Testis (tissue), 3 donors: Measurements from ENCODE around the gene PPP1R27. TPM values are rescaled to one million over a fixed set of nuclear protein-coding genes. Genes with fewer than 3 reads are reported as not detected.

ENCODE experiments used
- DNase-seq: peaks from one replicate; pipeline ENCODE4 v3.0.0-alpha.2; 2019
- H3K27ac ChIP-seq, 2 donors: fragments of 200-600 bp; sonication (generic); one replicate each; pipeline ENCODE4 v1.5.1; 2019
- H3K27me3 ChIP-seq: fragments of 200-600 bp; sonication (generic); one replicate; pipeline ENCODE4 v1.5.1; 2019
- H3K36me3 ChIP-seq: fragments of 200-600 bp; sonication (generic); one replicate; pipeline ENCODE4 v1.5.1; 2017; ENCODE audit warnings: low read depth; ENCODE audit errors: missing control alignments
- H3K4me1 ChIP-seq: fragments of 200-600 bp; sonication (generic); one replicate; pipeline ENCODE4 v1.5.1; 2019
- H3K4me3 ChIP-seq, 2 donors: fragments of 200-600 bp; sonication (generic); one replicate each; pipeline ENCODE4 v1.5.1; 2017 to 2019
- H3K9me3 ChIP-seq: fragments of 200-600 bp; sonication (generic); one replicate; pipeline ENCODE4 v1.5.1; 2017
- POLR2A ChIP-seq: fragments of 450-650 bp; IDR thresholded peaks from one replicate; pipeline ENCODE4 v1.6.1; 2017; ENCODE audit warnings: antibody characterized with exemption, mild to moderate bottlenecking, moderate library complexity
- WGBS, 2 donors: methylation state at CpG; one replicate each; pipeline ENCODE4 v1.1.5; 2018; 5-methylcytosine and 5-hydroxymethylcytosine counted together
- intact Hi-C: fragments of 100-400 bp; cut with DNase I; formaldehyde crosslinking; loops from one replicate; pipeline ENCODE4 v1.15.1; 2023; ENCODE audit warnings: low total_unique reads
- polyA plus RNA-seq: library from polyadenylated mRNA; stranded (reverse); fragments of 350-450 nt; fragmentation: Illumina TruSeq; extraction: RNeasy Lipid Tissue Mini Kit (QIAGEN cat#74804); gene quantifications from one replicate; pipeline ENCODE4 v1.2.3, GENCODE V29; 2014; ENCODE audit warnings: low read depth, low replicate concordance; ENCODE audit not compliant: insufficient read depth
- total RNA-seq, 2 donors: library from RNA; depleted of rRNA; stranded (reverse); fragments of >200 nt; gene quantifications; one replicate each; pipeline ENCODE4 v1.2.3, GENCODE V29; 2016
- TF ChIP-seq, protein P1 (sequence below), 3 experiments: fragments of 450-650 bp in 2 of 3; fragments of 200-600 bp in 1 of 3; sonication (generic) in 1 of 3; IDR thresholded peaks; one replicate each; pipeline ENCODE4 v1.5.1; 2016 to 2019; ENCODE audit warnings: antibody characterized with exemption in 3 of 3, mild to moderate bottlenecking in 2 of 3, moderate library complexity in 1 of 3

The PPP1R27 gene
- total and polyA plus RNA-seq, 3 donors from 2014 or later = 1.6 to 7.5 (median 1.9) TPM

DNA sequence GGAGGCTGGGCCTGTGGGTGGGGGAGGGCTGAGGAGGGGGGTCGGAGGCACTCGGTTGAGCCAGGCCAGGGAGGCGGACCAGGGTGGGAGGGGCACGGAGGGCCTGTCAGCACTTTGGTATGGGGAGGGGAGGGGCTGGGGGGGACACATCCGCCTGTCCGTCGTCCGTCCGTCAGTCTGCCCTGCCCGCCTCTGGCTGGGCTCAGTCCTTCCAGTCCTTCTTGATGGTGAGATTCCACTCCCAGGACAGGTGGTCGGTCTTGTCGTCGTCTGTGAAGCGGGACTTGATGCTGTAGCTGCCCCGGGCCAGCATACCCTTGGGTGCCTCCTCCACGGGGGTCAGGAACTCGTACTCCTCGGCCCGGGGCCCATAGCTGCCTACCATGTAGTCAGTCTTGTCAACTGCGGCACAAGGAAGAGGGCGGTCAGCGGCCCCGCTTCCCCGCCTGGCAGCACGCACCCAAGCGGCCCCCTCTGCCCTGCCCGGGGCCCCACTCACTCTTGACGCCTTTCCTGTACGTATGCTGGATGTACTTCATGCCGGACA is 33.9 kb upstream of the PPP1R27 start:
- DNase-seq = no peak
- no peak for TF ChIP-seq POLR2A
- TF ChIP-seq, protein P1, sequence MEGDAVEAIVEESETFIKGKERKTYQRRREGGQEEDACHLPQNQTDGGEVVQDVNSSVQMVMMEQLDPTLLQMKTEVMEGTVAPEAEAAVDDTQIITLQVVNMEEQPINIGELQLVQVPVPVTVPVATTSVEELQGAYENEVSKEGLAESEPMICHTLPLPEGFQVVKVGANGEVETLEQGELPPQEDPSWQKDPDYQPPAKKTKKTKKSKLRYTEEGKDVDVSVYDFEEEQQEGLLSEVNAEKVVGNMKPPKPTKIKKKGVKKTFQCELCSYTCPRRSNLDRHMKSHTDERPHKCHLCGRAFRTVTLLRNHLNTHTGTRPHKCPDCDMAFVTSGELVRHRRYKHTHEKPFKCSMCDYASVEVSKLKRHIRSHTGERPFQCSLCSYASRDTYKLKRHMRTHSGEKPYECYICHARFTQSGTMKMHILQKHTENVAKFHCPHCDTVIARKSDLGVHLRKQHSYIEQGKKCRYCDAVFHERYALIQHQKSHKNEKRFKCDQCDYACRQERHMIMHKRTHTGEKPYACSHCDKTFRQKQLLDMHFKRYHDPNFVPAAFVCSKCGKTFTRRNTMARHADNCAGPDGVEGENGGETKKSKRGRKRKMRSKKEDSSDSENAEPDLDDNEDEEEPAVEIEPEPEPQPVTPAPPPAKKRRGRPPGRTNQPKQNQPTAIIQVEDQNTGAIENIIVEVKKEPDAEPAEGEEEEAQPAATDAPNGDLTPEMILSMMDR (IDR thresholded peaks at IDR 0.05) = no peak

DNA sequence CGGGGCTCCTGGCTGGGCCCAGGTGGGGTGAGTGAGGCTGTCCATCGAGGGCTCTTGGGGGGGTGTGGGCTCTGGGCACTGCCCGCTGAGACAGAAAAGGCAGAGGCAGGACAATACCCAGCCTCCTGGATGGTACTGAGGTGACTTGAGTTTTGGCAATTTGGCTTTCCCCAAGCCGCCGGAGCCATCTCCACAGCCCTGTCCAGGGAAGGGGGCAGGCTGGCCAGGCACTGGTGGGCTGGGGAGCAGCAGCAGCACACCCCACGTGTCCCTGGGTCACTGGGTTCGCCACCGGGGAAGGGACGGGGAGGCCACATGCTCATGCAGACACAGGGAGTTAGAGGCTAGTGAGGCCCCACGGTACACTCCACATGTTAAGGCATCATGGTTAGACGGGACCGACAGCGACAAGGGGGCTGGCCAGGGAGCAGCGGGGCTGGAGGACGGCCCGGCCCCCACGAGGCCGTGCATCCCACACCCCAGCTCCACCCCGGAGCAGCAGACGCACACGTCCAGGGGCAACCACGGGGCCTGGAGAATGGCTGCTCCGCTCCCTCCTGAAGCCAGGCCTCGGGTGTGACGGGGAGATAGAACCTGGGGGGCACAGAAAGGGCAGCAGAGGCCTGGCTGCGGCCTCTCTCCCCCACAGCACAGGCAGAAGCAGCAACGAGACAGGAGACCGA is 33.3 kb upstream of the PPP1R27 start:
- DNase-seq = no peak
- WGBS, 2 donors = 54 to 66% methylated on average over 13 to 28 of the region's 28 CpGs
- TF ChIP-seq POLR2A = no peak
- TF ChIP-seq, protein P1 (IDR thresholded peaks at IDR 0.05) = no peak
- no peaks in the 10 kb centered on the region for H3K9me3 ChIP-seq
- H3K4me1 ChIP-seq = peaks cover 51% of the 10 kb centered on the region
- H3K27ac ChIP-seq = peak overlapping the region; percentile 31 to 54
- intact Hi-C loops = no loop called here
- no peaks in the 10 kb centered on the region for H3K36me3 ChIP-seq
- no peaks in the 10 kb centered on the region for H3K27me3 ChIP-seq
- no peak overlapping the region for H3K4me3 ChIP-seq

More for the DNA sequence above, 33.9 kb upstream of the PPP1R27 start:
- H3K9me3 ChIP-seq = no peaks in the 10 kb centered on the region
- H3K4me3 ChIP-seq = no peak overlapping the region
- peaks cover 51% of the 10 kb centered on the region for H3K4me1 ChIP-seq
- no peaks in the 10 kb centered on the region for H3K36me3 ChIP-seq
- peak overlapping the region; percentile 31 to 99 for H3K27ac ChIP-seq
- 39 to 55% methylated on average over 13 to 30 of the region's 30 CpGs for WGBS, 2 donors
- intact Hi-C loops = no loop called here
- no peaks in the 10 kb centered on the region for H3K27me3 ChIP-seq

DNA sequence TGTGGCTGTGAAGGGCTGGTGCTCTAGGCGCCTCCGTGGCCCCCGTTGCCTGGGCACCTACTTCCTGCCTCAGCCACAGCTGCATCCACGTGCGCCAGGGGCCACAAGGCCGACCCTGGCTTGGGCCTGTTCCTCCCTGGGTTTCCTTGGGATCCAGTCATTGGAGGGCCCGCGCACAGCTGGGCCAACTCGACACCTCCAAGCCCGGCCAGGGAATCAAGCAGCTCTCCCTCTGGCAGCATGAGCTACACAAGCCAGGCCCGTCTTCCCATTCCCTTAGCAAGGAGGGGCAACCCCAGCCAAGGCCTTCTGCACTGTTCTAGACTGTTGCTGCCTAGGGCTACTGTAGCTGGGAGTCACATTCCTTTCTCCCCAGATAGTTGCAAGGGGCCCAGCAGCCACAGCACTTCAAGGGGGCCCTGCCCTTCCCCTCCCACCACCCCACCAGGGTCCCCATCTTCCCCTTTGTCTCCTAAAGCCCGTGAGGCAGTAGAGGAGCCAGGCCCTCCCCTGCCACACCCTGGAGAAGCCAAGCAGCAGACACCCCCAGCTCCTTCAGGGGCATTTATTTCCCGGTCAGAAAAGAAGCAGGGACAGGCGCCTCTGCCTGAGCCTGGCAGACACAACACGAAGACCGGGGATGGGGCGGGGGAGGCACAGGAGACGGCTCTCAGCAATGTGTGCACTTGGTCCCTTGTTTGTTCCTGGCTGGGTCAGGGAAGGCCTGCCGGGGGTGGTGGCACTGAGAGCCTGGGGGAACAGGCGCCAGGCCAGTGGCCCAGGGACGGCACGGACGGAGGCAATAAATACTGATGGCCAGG is 32.5 kb upstream of the PPP1R27 start:
- WGBS, 2 donors = 47 to 67% methylated on average over 12 to 23 of the region's 23 CpGs
- Histone ChIP-seq H3K36me3 (no peaks in the 10 kb centered on the region), H3K4me1 (peaks cover 51% of the 10 kb centered on the region), H3K9me3 (no peaks in the 10 kb centered on the region), H3K27me3 (no peaks in the 10 kb centered on the region), H3K4me3 (no peak overlapping the region), H3K27ac (peak overlapping the region in 1 of 2 donors; percentile 54)
- DNase-seq = peak; percentile 58
- intact Hi-C loops = no loop called here
- TF ChIP-seq POLR2A = no peak
- TF ChIP-seq, protein P1 (IDR thresholded peaks at IDR 0.05) = no peak

DNA sequence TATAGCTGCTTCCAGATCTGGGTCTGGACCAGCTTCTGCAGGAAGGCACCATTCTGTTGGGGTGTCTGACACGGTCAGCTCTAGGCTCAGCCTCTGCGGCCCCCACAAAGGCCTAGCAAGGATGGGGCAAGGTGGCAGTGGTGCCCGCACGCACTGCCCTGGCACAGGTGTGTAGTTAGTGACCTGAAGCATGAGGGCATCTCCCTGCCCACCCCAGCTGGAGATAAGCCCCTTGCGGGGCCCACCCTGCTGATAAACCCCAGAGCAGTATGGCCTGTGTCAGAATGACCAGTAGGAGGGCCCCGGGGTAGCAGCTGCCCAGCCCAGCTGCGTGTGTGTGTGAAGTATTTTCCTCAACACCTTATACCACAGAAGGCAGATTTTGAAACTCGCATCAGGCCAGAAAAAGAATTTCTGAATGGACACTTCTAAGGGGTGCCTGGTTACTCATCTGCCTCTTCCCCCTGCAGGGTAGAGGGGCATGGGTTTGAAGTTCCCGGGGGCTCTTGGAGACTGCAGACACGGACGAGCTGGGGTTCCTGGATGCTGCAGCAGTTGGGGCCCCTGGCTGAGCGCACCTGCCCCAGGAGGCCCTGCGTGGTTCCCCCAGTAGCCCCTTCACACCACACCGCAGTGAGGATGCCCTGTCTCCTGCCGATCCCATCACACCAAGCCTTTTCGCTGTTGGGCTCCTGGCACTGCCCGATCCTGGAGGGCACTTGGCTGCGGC is 31.8 kb upstream of the PPP1R27 start:
- H3K9me3 ChIP-seq = no peaks in the 10 kb centered on the region
- 59 to 77% methylated on average over 6 to 18 of the region's 18 CpGs for WGBS, 2 donors
- intact Hi-C loops = no loop called here
- TF ChIP-seq POLR2A = no peak
- TF ChIP-seq, protein P1 (IDR thresholded peaks at IDR 0.05) = no peak
- peak overlapping the region in 1 of 2 donors; percentile 54 for H3K27ac ChIP-seq
- H3K27me3 ChIP-seq = no peaks in the 10 kb centered on the region
- no peak overlapping the region for H3K4me3 ChIP-seq
- H3K4me1 ChIP-seq = peaks cover 55% of the 10 kb centered on the region
- no peak for DNase-seq
- H3K36me3 ChIP-seq = no peaks in the 10 kb centered on the region
